Activated CD8-positive, alpha-beta memory T cell treated with anti-CD3 and anti-CD28 coated beads, Interleukin-2, amount 10 ng/mL, durations not matched to agents 7 days and 5 days (primary cell): ENCODE results near the gene RNASE9. TPM values are rescaled to one million over a fixed set of nuclear protein-coding genes. Genes with fewer than 3 reads are reported as not detected.
"Not testable (repeated sequence)": the region's sequence is repeated elsewhere in the genome, so short reads cannot be mapped to it uniquely, and the experiment has no call there.

ENCODE experiments used
- ATAC-seq: fragments of 150-1000 bp; cut with Tn5 transposase; one replicate; pipeline ENCODE4 v1.10.0; 2021; ENCODE audit warnings: moderate library complexity
- CTCF ChIA-PET: fragments of 350-600 bp; sonication (Branson Sonifier 250); formaldehyde crosslinking; loops from one replicate; lab custom pipeline; 2021; ENCODE audit warnings: antibody characterized with exemption; lab: Charles Lee
- DNase-seq: peaks from one replicate; pipeline ENCODE4 v3.0.0-alpha.2; 2020
- H3K27ac Mint-ChIP-seq: one replicate; pipeline ENCODE4 v1.8.0; 2021; ENCODE audit warnings: mild to moderate bottlenecking, mixed read lengths
- H3K27me3 Mint-ChIP-seq: one replicate; pipeline ENCODE4 v1.8.0; 2021; ENCODE audit warnings: mixed read lengths
- H3K36me3 Mint-ChIP-seq: one replicate; pipeline ENCODE4 v1.8.0; 2021; ENCODE audit warnings: mild to moderate bottlenecking, mixed read lengths
- H3K4me1 Mint-ChIP-seq: one replicate; pipeline ENCODE4 v1.8.0; 2021; ENCODE audit warnings: mixed read lengths
- H3K4me3 Mint-ChIP-seq: one replicate; pipeline ENCODE4 v1.8.0; 2021; ENCODE audit warnings: mild to moderate bottlenecking, moderate library complexity, mixed read lengths
- H3K9me3 Mint-ChIP-seq: one replicate; pipeline ENCODE4 v1.8.0; 2022; ENCODE audit warnings: low read depth, mixed read lengths
- total RNA-seq, 2 experiments: library from RNA; stranded (reverse); gene quantifications; one replicate each; pipeline ENCODE4 v1.2.3, GENCODE V29; 2021

RNASE9 gene
- total RNA-seq, 2 experiments from 2014 or later: not detected

DNA sequence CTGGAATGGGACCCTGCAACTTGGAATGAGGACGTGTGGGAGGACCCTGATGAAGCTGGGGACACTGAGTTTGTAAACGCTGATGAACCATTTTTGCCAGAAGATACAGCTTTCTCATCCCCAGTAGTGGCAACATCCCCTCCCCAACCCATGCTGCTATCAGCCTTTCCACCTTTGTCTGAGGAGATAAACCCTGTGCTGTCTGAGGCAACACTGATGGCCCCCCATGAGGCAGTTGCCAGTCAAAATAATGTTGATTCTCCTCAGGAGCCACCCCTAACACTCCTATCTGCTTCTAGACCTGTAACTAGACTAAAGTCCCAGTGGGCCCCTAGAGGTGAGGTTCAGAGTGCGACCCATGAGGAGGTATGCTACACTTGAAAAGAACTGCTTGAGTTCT lies 7.5 kb upstream of the RNASE9 start:
- peaks cover 1% of the 10 kb centered on the region for H3K36me3 Mint-ChIP-seq
- CTCF ChIA-PET: no interaction called here

DNA sequence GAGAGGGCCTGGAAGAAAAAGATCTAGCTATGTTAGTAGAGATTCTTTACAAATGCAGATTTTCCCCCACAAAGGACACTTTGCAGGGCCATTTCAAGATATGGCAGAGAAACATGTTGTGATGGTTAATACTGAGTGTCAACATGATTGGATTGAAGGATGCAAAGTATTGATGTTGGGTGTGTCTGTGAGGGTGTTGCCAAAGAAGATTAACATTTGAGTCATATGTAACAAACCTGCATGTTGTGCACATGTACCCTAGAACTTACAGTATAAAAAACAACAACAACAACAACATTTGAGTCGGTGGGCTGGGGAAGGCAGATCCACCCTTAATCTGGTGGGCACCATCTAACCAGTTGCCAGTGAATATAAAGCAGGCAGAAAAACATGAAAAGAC lies 6.4 kb upstream of the RNASE9 start:
- ATAC-seq, H3K4me1 Mint-ChIP-seq, DNase-seq, H3K36me3 Mint-ChIP-seq, H3K27me3 Mint-ChIP-seq, H3K27ac Mint-ChIP-seq, H3K4me3 Mint-ChIP-seq, H3K9me3 Mint-ChIP-seq, CTCF ChIA-PET: not testable (repeated sequence)

More for the DNA sequence above, 7.5 kb upstream of the RNASE9 start:
- peaks cover 3% of the 10 kb centered on the region for H3K9me3 Mint-ChIP-seq
- ATAC-seq (no peak), DNase-seq (no peak)
- H3K4me3 Mint-ChIP-seq: no peak overlapping the region
- H3K27ac Mint-ChIP-seq: no peak overlapping the region
- peaks cover 2% of the 10 kb centered on the region for H3K27me3 Mint-ChIP-seq
- peaks cover 8% of the 10 kb centered on the region for H3K4me1 Mint-ChIP-seq

DNA sequence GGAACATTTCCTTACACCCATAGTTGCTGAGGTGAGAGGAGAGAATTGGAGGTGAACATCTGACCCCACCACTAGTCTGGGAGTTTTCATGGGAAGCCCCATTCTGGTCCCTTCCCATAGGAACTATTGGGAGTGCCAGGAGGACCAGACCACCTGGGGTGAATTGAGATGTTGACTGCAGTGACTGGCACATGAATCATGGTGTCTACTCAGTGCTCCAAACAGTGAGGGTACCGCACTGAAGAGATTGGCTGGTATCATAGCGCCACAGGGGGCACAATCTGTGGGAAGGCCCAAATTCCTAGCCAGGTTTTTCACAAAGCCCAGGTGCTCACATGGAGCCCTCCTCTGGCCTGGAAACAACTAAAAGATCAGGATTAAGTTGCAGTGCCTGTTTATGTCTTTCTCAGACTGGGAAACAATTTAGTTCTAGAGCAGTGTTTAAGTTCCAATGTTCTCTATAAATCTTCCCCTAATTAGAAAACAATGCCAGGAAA lies 3.7 kb upstream of the RNASE9 start:
- H3K27ac Mint-ChIP-seq: no peak overlapping the region
- H3K36me3 Mint-ChIP-seq: peaks cover 1% of the 10 kb centered on the region
- H3K4me1 Mint-ChIP-seq: no peaks in the 10 kb centered on the region
- peaks cover 7% of the 10 kb centered on the region for H3K27me3 Mint-ChIP-seq
- peaks cover 3% of the 10 kb centered on the region for H3K9me3 Mint-ChIP-seq
- CTCF ChIA-PET: no interaction called here
- DNase-seq: no peak
- no peak for ATAC-seq
- no peak overlapping the region for H3K4me3 Mint-ChIP-seq

DNA sequence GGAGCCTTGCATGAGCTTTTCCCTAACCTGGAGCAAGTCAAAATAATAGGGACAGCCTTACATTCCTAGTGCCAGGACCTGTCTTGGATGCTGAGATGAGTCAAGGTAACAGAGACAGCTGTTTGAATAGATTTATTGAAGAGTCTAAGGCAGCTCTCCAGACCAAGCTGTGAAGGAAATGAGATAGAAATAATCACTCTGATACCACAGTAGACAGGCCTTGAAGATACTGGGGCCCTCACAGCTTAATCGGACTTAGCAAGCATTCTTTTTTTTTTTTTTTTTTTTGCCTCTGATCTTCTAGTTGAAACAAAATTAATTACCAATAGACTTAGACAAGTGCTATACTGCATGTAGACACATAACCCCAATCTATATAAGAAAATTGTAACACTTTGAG lies 3.1 kb upstream of the RNASE9 start:
- H3K4me1 Mint-ChIP-seq: no peaks in the 10 kb centered on the region
- CTCF ChIA-PET: no interaction called here
- H3K9me3 Mint-ChIP-seq: no peaks in the 10 kb centered on the region
- no peak for ATAC-seq
- no peak overlapping the region for H3K27ac Mint-ChIP-seq
- no peak overlapping the region for H3K4me3 Mint-ChIP-seq
- peaks cover 1% of the 10 kb centered on the region for H3K36me3 Mint-ChIP-seq
- DNase-seq: no peak
- H3K27me3 Mint-ChIP-seq: peaks cover 7% of the 10 kb centered on the region

DNA sequence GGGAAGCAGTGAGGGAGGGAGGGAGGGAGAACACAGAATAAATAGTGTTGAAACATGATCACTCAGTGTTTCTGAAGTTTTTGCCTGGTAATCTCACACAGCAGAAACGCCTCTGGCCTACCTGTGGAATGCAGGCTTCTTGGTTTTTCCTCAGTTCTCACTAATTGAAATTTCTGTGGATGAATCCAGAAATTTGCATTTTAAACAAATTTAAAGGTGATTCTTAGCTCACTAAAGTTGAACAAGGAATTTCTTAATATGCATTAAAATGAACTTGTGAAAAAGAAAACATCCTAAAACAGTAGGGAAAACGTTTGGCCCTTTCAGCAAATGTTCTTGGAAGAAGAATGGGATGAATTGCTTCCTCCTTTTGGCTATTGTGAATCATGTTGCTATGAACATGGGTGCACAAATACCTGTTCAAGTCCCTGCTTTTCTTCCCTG lies 1.4 kb downstream of the RNASE9 start:
- ATAC-seq (no peak), DNase-seq (no peak)
- CTCF ChIA-PET: no interaction called here
- Mint-ChIP-seq H3K27me3 (peaks cover 4% of the 10 kb centered on the region), H3K4me3 (no peak overlapping the region), H3K4me1 (no peaks in the 10 kb centered on the region), H3K9me3 (no peaks in the 10 kb centered on the region), H3K27ac (no peak overlapping the region), H3K36me3 (no peaks in the 10 kb centered on the region)

DNA sequence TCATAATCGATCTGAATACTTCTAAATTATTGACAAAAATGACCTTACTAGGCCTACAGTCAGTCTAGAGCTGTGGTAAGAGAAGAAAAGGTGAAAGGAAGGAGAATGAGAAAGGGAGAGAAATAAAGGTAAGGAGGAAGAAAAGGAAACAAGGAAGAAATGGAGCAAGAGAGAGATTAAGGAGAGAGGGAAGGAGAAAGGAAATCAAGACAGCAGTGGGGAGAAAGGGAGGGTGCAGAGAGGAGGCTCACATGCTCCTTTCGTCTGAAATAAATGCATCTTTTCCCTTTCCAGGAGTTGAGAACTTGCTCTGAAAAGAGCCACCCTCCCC lies 3.7 kb downstream of the RNASE9 start:
- no peak overlapping the region for H3K27ac Mint-ChIP-seq
- H3K4me3 Mint-ChIP-seq: no peak overlapping the region
- no peaks in the 10 kb centered on the region for H3K9me3 Mint-ChIP-seq
- H3K27me3 Mint-ChIP-seq: peaks cover 6% of the 10 kb centered on the region
- CTCF ChIA-PET: no interaction called here
- ATAC-seq (no peak), DNase-seq (no peak)
- H3K4me1 Mint-ChIP-seq: no peaks in the 10 kb centered on the region
- no peaks in the 10 kb centered on the region for H3K36me3 Mint-ChIP-seq

DNA sequence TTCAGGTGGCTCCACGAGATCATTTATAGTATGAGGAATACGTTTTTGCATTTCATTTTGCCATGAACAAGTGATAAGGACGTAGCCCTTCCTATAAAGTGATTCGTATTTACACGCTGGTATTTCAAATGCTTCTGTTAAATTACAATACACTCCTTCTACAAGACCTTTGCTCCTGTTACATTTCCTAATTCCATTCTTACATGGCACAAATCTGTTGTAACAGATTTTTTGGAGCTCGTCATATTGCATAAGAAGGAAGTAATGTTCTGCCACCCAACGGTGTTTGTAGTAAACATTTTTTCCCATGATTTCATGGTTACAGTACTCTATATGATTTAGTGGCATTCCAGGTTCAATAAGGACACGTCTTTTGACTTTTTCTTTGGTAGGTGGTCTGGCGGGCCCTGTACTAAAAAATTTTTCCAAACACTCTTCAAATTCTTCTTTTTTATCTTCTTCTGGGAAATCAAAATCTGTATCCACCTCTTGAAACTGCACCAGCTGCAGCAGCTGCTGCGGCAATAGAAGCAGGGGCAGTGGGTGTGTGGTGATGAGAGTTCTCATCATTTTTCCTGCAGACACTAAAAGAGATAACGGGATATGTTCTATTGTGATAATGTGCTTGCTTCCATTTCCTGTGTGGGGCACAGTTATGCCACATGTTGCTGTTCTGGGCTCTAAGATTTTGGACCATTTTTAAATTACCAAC lies 4.2 kb downstream of the RNASE9 start:
- DNase-seq (no peak), ATAC-seq (no peak)
- CTCF ChIA-PET: no interaction called here
- Mint-ChIP-seq H3K27me3 (peaks cover 6% of the 10 kb centered on the region), H3K36me3 (no peaks in the 10 kb centered on the region), H3K4me1 (no peaks in the 10 kb centered on the region), H3K27ac (no peak overlapping the region), H3K9me3 (no peaks in the 10 kb centered on the region), H3K4me3 (no peak overlapping the region)

DNA sequence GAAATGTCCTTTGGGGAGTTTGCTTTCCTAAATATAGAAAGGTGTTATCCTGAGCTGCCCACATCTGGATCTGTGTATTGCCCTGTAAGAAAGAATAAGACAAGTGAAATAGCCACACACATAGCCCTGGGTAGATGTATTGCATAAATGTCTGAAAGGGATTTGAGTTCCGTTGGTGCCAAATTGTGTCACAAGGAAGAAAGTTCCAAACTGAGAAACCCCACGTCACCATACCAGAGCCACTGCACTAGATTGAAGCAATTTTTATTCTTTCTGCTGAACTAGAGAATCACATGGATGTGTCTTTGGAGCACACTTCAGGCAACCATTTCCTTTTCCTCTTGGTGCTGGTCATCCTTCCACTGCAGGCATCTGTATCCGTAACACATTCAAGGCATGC lies 5.0 kb downstream of the RNASE9 start:
- Mint-ChIP-seq H3K27me3 (peaks cover 3% of the 10 kb centered on the region), H3K9me3 (no peaks in the 10 kb centered on the region), H3K4me3 (no peak overlapping the region), H3K4me1 (no peaks in the 10 kb centered on the region), H3K36me3 (no peaks in the 10 kb centered on the region), H3K27ac (no peak overlapping the region)
- CTCF ChIA-PET: no interaction called here
- no peak for DNase-seq
- ATAC-seq: no peak

DNA sequence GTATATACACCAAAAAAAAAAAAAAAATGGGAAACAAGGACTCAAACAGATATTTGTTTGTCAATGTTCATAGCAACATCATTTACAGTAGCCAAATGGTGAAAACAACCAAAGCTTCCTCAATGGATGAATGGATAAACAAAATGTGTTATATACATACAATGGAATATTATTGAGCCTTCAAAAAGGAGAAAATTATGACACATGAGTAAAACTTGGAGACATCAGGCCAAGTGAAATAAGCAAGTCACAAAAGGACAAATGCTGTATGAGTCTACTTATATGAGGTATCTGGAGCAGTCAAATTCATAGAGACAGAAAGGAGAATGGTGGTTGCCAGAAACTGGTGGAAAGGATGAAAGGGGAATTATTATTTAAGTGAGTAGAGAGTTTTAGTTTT lies 7.8 kb downstream of the RNASE9 start:
- H3K9me3 Mint-ChIP-seq: no peaks in the 10 kb centered on the region
- no peaks in the 10 kb centered on the region for H3K4me1 Mint-ChIP-seq
- CTCF ChIA-PET: no interaction called here
- no peak for ATAC-seq
- H3K4me3 Mint-ChIP-seq: no peak overlapping the region
- DNase-seq: no peak
- no peak overlapping the region for H3K27ac Mint-ChIP-seq
- peaks cover 5% of the 10 kb centered on the region for H3K27me3 Mint-ChIP-seq
- no peaks in the 10 kb centered on the region for H3K36me3 Mint-ChIP-seq

DNA sequence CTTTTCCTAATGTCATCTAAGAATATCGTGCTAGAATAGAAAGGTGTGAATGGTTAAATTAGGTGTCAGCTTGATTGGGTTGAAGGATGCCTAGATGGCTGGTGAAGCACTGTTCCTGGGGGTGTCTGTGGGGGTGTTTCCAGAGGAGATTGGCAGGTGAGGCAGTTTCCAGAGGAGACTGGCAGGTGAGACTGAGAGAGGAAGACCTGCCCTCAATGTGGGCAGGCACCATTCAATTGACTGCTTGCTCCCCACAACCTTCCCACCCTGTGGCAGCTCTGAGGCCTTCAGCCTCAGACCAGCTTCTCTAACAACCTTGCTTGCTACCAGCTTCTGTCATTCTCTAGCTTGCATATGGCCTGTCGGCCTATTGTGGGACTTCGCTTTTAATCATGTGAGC lies 9.2 kb downstream of the RNASE9 start:
- H3K36me3 Mint-ChIP-seq: no peaks in the 10 kb centered on the region
- ATAC-seq (no peak), DNase-seq (no peak)
- H3K4me1 Mint-ChIP-seq: no peaks in the 10 kb centered on the region
- no peaks in the 10 kb centered on the region for H3K9me3 Mint-ChIP-seq
- H3K27me3 Mint-ChIP-seq: peaks cover 5% of the 10 kb centered on the region
- CTCF ChIA-PET: interaction anchor here (1.0 kb wide), 1 partner anchor 11 kb away, joined by 3 read pairs; no protein-coding TSS in a partner anchor
- H3K27ac Mint-ChIP-seq: no peak overlapping the region
- no peak overlapping the region for H3K4me3 Mint-ChIP-seq

DNA sequence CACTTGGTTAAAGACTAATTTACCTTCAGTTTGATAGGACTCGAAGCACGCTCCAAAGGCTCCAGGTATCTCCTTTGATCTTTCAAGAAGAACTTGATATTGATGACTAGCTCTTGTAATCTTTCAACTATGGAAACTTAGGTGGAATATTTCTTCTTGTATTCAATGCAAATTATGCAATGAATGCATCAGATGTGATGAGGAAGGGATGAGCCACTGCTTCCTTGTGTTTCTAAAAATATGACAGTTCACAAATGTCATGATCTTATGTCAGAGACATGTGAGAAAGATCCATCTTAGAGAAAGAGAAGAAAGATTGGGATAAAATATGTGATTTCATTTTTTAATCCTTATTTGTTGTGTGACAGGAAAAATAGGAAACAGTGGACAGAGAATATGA lies 9.9 kb downstream of the RNASE9 start:
- DNase-seq (no peak), ATAC-seq (no peak)
- Mint-ChIP-seq H3K9me3 (no peaks in the 10 kb centered on the region), H3K4me1 (no peaks in the 10 kb centered on the region), H3K27me3 (peaks cover 5% of the 10 kb centered on the region), H3K4me3 (no peak overlapping the region), H3K27ac (no peak overlapping the region), H3K36me3 (no peaks in the 10 kb centered on the region)
- CTCF ChIA-PET: interaction anchor here (1.0 kb wide), 1 partner anchor 12 kb away, joined by 3 read pairs; no protein-coding TSS in a partner anchor

DNA sequence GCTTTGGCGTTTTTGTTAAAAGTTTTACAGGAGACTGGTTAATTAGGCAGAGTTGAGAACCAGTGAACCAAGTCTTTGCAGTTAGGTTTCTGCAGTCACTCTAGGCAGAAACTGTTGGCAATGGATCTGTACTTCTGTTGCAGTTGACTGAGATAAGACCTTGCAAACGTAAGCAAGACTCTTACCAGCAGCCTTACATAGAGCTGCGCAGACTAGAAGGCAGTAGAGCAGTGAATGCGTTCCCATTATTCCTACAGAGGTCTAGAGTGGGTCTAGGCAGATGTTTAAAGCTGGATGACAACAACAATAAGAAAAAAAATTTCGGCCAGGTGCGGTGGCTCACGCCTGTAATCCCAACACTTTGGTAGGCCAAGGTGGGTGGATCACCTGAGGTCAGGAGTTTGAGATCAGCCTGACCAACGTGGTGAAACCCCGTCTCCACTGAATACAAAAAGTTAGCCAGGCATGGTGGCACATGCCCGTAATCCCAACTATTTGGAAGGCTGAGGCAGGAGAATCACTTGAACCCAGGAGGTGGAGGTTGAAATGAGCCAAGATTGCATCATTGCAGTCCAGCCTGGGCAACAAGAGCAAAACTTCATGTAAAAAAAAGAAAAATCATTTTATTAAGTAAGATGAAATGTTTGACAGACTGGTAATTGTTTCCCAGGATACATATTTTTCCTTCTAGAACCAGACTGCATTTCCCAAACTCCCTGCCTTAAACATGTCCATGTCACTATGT lies 12.3 kb downstream of the RNASE9 start:
- Mint-ChIP-seq H3K9me3 (no peaks in the 10 kb centered on the region), H3K27ac (no peak overlapping the region), H3K27me3 (peaks cover 24% of the 10 kb centered on the region), H3K36me3 (no peaks in the 10 kb centered on the region), H3K4me1 (no peaks in the 10 kb centered on the region), H3K4me3 (no peak overlapping the region)
- DNase-seq (no peak), ATAC-seq (no peak)
- CTCF ChIA-PET: interaction anchor here (2.2 kb wide), 1 partner anchor 17 kb away, joined by 6 read pairs; no protein-coding TSS in a partner anchor

DNA sequence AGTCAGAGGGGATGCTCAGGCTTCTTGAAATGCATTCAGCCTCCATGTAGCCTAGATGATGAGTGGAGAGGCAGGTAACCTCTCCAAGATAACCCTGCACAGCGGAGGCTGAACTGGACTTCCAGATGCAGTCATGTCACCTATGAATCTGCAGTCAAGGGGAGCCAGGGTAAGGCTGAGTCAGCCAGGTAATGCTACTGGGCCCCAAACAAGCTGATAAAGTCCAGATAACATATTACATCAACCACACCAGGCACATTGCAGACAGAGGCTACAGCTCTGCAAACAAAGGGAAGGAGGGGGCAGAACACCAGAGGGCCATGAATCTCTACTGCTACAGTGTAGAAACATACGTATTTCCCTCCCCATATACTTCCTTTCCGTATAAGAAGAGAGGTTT lies 14.0 kb downstream of the RNASE9 start:
- H3K27me3 Mint-ChIP-seq: peaks cover 29% of the 10 kb centered on the region
- CTCF ChIA-PET: no interaction called here
- H3K4me3 Mint-ChIP-seq: no peak overlapping the region
- no peaks in the 10 kb centered on the region for H3K9me3 Mint-ChIP-seq
- ATAC-seq: no peak
- DNase-seq: no peak
- no peaks in the 10 kb centered on the region for H3K4me1 Mint-ChIP-seq
- no peak overlapping the region for H3K27ac Mint-ChIP-seq
- H3K36me3 Mint-ChIP-seq: no peaks in the 10 kb centered on the region

DNA sequence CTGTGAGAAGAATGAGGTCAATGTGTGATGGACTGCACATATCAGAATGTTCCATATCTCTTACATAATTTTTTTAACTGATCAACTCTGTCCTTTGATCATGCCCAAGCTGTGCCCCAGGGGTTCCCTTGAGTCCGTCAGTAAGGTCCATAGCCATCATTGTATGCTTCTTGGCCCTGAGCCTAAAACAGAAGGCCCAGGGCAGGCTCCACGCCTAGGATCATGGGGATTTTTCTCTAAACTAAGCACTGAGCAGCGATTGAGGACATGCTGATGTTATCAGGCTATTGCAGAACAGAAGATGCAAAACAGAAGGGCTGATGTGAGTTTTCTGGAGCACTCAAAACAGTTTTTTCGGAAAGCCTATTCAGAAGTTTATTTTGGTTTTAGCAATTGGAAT lies 20.9 kb downstream of the RNASE9 start:
- DNase-seq (no peak), ATAC-seq (no peak)
- no peak overlapping the region for H3K4me3 Mint-ChIP-seq
- H3K27me3 Mint-ChIP-seq: peaks cover 29% of the 10 kb centered on the region
- no peak overlapping the region for H3K27ac Mint-ChIP-seq
- H3K36me3 Mint-ChIP-seq: no peaks in the 10 kb centered on the region
- CTCF ChIA-PET: interaction anchor here (1.0 kb wide), 1 partner anchor 8 kb away, joined by 3 read pairs; no protein-coding TSS in a partner anchor
- H3K9me3 Mint-ChIP-seq: no peaks in the 10 kb centered on the region
- no peaks in the 10 kb centered on the region for H3K4me1 Mint-ChIP-seq
